Measurements from ENCODE around the gene ZNF423.

Gene ZNF423

DNA sequence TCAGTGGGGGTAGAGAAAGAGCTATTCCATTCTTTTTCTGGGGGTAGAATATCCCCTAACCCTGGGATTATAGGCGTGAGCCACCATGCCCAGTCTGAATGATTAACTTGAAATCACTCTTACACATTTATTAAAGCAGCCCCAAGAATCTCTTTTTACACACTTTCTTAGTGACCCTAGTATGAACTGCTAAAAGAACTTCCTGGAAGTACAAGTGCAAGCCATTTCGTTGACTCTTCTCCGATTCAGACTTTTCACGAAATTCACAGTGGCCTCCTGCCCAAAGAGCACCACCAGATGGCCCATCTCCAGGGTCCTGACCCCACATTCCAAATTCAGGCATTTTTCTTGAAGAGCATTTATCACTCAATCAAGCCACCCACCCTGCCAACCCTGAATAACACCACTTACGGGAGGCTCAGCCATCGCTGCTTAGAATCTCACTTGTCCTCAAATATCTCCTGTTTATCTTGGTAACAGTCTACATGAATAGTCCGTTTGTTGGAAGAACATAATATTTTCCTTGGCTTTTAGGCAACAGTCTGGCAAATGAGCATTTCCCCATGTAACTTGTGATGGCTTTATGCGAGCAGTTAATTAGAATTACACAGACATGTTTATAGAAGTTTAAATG lies 28.0 kb downstream of the ZNF423 start:
- Histone ChIP-seq H3K9ac (ENCODE audit: low read depth, low read length) (no peak overlapping the region), H3K4me2 (ENCODE audit: insufficient read depth, low read length) (no peak overlapping the region), H3K4me1 (ENCODE audit: insufficient read depth, low read length) (no peaks in the 10 kb centered on the region), H3K9me3 (ENCODE audit: insufficient read depth, low read length, severe bottlenecking) (no peaks in the 10 kb centered on the region), H4K20me1 (ENCODE audit: insufficient read depth, low read length) (no peaks in the 10 kb centered on the region), H3K27ac (ENCODE audit: low read length) (no peak overlapping the region), H3K36me3 (ENCODE audit: insufficient read depth, low read length) (no peaks in the 10 kb centered on the region), H3K79me2 (ENCODE audit: insufficient read depth, low read length) (no peaks in the 10 kb centered on the region), H3K4me3 (ENCODE audit: low read depth in 1 of 2, low read length in 2 of 2) (no peak overlapping the region), H2AFZ (ENCODE audit: low read depth, low read length) (no peak overlapping the region), H3K27me3 (ENCODE audit: insufficient read depth, low read length, poor library complexity) (peaks cover 3% of the 10 kb centered on the region)
- no peak for TF ChIP-seq CTCF (IDR thresholded peaks at IDR 0.05; ENCODE audit: borderline replicate concordance, extremely low read depth, low read length, poor library complexity, severe bottlenecking)
- TF ChIP-seq EZH2 (IDR thresholded peaks at IDR 0.05; ENCODE audit: borderline replicate concordance, low read depth, low read length, severe bottlenecking), result no peak
- no peak for ATAC-seq (ENCODE audit: insufficient read depth, low read depth)
- no peak for DNase-seq

DNA sequence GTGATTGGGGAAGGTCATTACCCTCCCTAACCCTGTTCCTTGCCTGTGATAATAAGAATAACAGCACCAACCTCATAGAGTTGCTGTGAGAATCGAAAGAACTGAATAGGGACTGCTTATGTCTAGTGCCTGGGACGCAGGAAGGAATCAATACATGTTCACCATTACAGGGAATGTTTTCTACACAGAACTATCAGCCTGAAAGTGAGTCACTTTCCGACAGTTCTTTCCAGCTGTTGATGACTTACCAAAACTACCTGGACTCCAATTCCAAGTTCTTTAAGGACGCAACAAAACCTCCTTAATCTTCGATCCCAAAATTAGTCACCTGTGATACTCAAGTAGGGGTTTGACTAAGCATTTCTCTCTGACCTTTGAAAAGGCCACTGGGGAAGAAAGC lies 29.4 kb downstream of the ZNF423 start:
- DNase-seq (no peak), ATAC-seq (ENCODE audit: insufficient read depth, low read depth) (no peak)
- Histone ChIP-seq H4K20me1 (ENCODE audit: insufficient read depth, low read length) (no peaks in the 10 kb centered on the region), H3K4me2 (ENCODE audit: insufficient read depth, low read length) (no peak overlapping the region), H3K36me3 (ENCODE audit: insufficient read depth, low read length) (no peaks in the 10 kb centered on the region), H3K27ac (ENCODE audit: low read length) (no peak overlapping the region), H3K4me1 (ENCODE audit: insufficient read depth, low read length) (no peaks in the 10 kb centered on the region), H3K4me3 (ENCODE audit: low read depth in 1 of 2, low read length in 2 of 2) (no peak overlapping the region), H3K9ac (ENCODE audit: low read depth, low read length) (no peak overlapping the region), H3K79me2 (ENCODE audit: insufficient read depth, low read length) (no peaks in the 10 kb centered on the region), H3K9me3 (ENCODE audit: insufficient read depth, low read length, severe bottlenecking) (no peaks in the 10 kb centered on the region), H2AFZ (ENCODE audit: low read depth, low read length) (no peak overlapping the region), H3K27me3 (ENCODE audit: insufficient read depth, low read length, poor library complexity) (peaks cover 3% of the 10 kb centered on the region)
- no peak for TF ChIP-seq EZH2 (IDR thresholded peaks at IDR 0.05; ENCODE audit: borderline replicate concordance, low read depth, low read length, severe bottlenecking)
- TF ChIP-seq CTCF (IDR thresholded peaks at IDR 0.05; ENCODE audit: borderline replicate concordance, extremely low read depth, low read length, poor library complexity, severe bottlenecking), result no peak

DNA sequence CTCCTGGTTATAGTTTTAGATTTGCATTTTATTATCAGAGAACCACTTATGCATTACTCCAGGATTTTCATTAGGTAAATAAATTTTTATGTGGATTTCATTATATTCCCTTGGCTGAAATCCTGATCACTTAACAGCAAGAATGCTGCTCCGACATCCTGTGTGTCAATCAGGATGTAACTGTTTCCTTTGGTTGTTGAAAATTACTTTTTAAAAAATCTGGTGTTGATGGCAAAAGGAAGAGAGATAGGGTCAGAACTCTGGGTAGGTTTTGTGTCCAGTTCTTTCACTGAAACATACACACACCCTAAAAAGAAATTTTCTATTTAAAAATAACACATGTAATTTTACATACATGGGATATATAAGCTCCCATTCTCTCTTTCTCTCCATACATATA lies 30.9 kb downstream of the ZNF423 start:
- Histone ChIP-seq H3K9ac (ENCODE audit: low read depth, low read length) (no peak overlapping the region), H2AFZ (ENCODE audit: low read depth, low read length) (no peak overlapping the region), H3K4me1 (ENCODE audit: insufficient read depth, low read length) (no peaks in the 10 kb centered on the region), H3K79me2 (ENCODE audit: insufficient read depth, low read length) (no peaks in the 10 kb centered on the region), H3K27ac (ENCODE audit: low read length) (no peak overlapping the region), H3K27me3 (ENCODE audit: insufficient read depth, low read length, poor library complexity) (no peaks in the 10 kb centered on the region), H3K4me3 (ENCODE audit: low read depth in 1 of 2, low read length in 2 of 2) (no peak overlapping the region), H3K9me3 (ENCODE audit: insufficient read depth, low read length, severe bottlenecking) (no peaks in the 10 kb centered on the region), H3K36me3 (ENCODE audit: insufficient read depth, low read length) (no peaks in the 10 kb centered on the region), H4K20me1 (ENCODE audit: insufficient read depth, low read length) (no peaks in the 10 kb centered on the region), H3K4me2 (ENCODE audit: insufficient read depth, low read length) (no peak overlapping the region)
- DNase-seq (no peak), ATAC-seq (ENCODE audit: insufficient read depth, low read depth) (no peak)
- no peak for TF ChIP-seq CTCF (IDR thresholded peaks at IDR 0.05; ENCODE audit: borderline replicate concordance, extremely low read depth, low read length, poor library complexity, severe bottlenecking)

- no peaks in the 10 kb centered on the region for H3K9me3 ChIP-seq (ENCODE audit: insufficient read depth, low read length, severe bottlenecking)
- H3K27ac ChIP-seq (ENCODE audit: low read length), result no peak overlapping the region
- ATAC-seq (ENCODE audit: insufficient read depth, low read depth) (no peak), DNase-seq (no peak)
- TF ChIP-seq CTCF (IDR thresholded peaks at IDR 0.05; ENCODE audit: borderline replicate concordance, extremely low read depth, low read length, poor library complexity, severe bottlenecking) (no peak), EZH2 (IDR thresholded peaks at IDR 0.05; ENCODE audit: borderline replicate concordance, low read depth, low read length, severe bottlenecking) (no peak)
- no peaks in the 10 kb centered on the region for H3K27me3 ChIP-seq (ENCODE audit: insufficient read depth, low read length, poor library complexity)
- no peak overlapping the region for H3K4me3 ChIP-seq (ENCODE audit: low read depth in 1 of 2, low read length in 2 of 2)
- no peaks in the 10 kb centered on the region for H3K36me3 ChIP-seq (ENCODE audit: insufficient read depth, low read length)
- H4K20me1 ChIP-seq (ENCODE audit: insufficient read depth, low read length), result no peaks in the 10 kb centered on the region
- no peak overlapping the region for H3K9ac ChIP-seq (ENCODE audit: low read depth, low read length)
- no peaks in the 10 kb centered on the region for H3K79me2 ChIP-seq (ENCODE audit: insufficient read depth, low read length)
- H3K4me2 ChIP-seq (ENCODE audit: insufficient read depth, low read length), result no peak overlapping the region
- H3K4me1 ChIP-seq (ENCODE audit: insufficient read depth, low read length), result no peaks in the 10 kb centered on the region
- H2AFZ ChIP-seq (ENCODE audit: low read depth, low read length), result no peak overlapping the region
These were observed 31.3 kb downstream of the ZNF423 start for GRCh38 chr16:49824593-49824992.
